Common myeloid progenitor, CD34-positive (primary cell): ENCODE results near the gene MIPOL1.

Experiments
- CTCF ChIA-PET: fragments of 350-600 bp; sonication (Branson Sonifier 250); formaldehyde crosslinking; loops from one replicate; lab custom pipeline; 2021; ENCODE audit warnings: antibody characterized with exemption; lab: Charles Lee
- POLR2A ChIA-PET: fragments of 350-600 bp; sonication (Branson Sonifier 250); formaldehyde crosslinking; loops from one replicate; lab custom pipeline; 2021; ENCODE audit warnings: antibody characterized with exemption; lab: Charles Lee
- DNase-seq, 3 donors: peaks; one replicate each; pipeline versions ENCODE4 v3.0.0 to v3.0.0-alpha.2; 2013
- H3K27ac ChIP-seq, 2 experiments: 1 replicate in 1 of 2; 2 replicates in 1 of 2; pipeline ENCODE4 v1.7.0; 2013; ENCODE audit warnings: inconsistent platforms in 2 of 2, low read length in 2 of 2, mild to moderate bottlenecking in 2 of 2, low read depth in 1 of 2, moderate library complexity in 1 of 2; ENCODE audit not compliant: severe bottlenecking in 2 of 2, insufficient read depth in 1 of 2, poor library complexity in 1 of 2
- H3K27me3 ChIP-seq, 5 experiments: replicated peaks in 2 of 5; 1 replicate in 3 of 5; 2 replicates in 2 of 5; pipeline versions ENCODE4 v1.6.1 to v1.7.0; 2013; ENCODE audit warnings: low read length in 4 of 5, mild to moderate bottlenecking in 2 of 5, moderate library complexity in 2 of 5, inconsistent platforms in 1 of 5; ENCODE audit not compliant: insufficient read depth in 5 of 5, control insufficient read depth in 4 of 5
- H3K36me3 ChIP-seq, 4 experiments: 1 replicate in 2 of 4; 2 replicates in 2 of 4; pipeline versions ENCODE4 v1.6.1 to v1.7.0; 2013; ENCODE audit warnings: low read length in 3 of 4, control low read depth in 1 of 4, mild to moderate bottlenecking in 1 of 4; ENCODE audit not compliant: control insufficient read depth in 4 of 4, insufficient read depth in 4 of 4
- H3K4me1 ChIP-seq, 4 experiments: 1 replicate in 3 of 4; 2 replicates in 1 of 4; pipeline versions ENCODE4 v1.6.1 to v1.7.1; 2013; ENCODE audit warnings: low read length in 3 of 4, mild to moderate bottlenecking in 3 of 4, control low read depth in 1 of 4, inconsistent platforms in 1 of 4, moderate library complexity in 1 of 4; ENCODE audit not compliant: control insufficient read depth in 4 of 4, insufficient read depth in 4 of 4; ENCODE audit errors: control extremely low read depth in 1 of 4
- H3K4me3 ChIP-seq, 7 experiments: 1 replicate in 4 of 7; 2 replicates in 3 of 7; pipeline versions ENCODE4 v1.5.1 to v1.7.0; 2013; ENCODE audit warnings: mild to moderate bottlenecking in 7 of 7, low read length in 6 of 7, moderate library complexity in 6 of 7, inconsistent platforms in 2 of 7, low read depth in 2 of 7, control low read depth in 1 of 7; ENCODE audit not compliant: insufficient read depth in 4 of 7, control insufficient read depth in 1 of 7; ENCODE audit errors: extremely low read depth in 1 of 7
- H3K9me3 ChIP-seq, 5 experiments: 1 replicate in 4 of 5; 2 replicates in 1 of 5; pipeline versions ENCODE4 v1.6.1 to v1.7.1; 2013; ENCODE audit warnings: low read length in 4 of 5, mild to moderate bottlenecking in 2 of 5, inconsistent platforms in 1 of 5, low read depth in 1 of 5, moderate library complexity in 1 of 5; ENCODE audit not compliant: control insufficient read depth in 4 of 5, insufficient read depth in 2 of 5; ENCODE audit errors: control extremely low read depth in 1 of 5
- WGBS: methylation state at CpG from one replicate; pipeline ENCODE4 v1.1.5; 2013; ENCODE audit not compliant: insufficient coverage; 5-methylcytosine and 5-hydroxymethylcytosine counted together

The MIPOL1 gene

DNA sequence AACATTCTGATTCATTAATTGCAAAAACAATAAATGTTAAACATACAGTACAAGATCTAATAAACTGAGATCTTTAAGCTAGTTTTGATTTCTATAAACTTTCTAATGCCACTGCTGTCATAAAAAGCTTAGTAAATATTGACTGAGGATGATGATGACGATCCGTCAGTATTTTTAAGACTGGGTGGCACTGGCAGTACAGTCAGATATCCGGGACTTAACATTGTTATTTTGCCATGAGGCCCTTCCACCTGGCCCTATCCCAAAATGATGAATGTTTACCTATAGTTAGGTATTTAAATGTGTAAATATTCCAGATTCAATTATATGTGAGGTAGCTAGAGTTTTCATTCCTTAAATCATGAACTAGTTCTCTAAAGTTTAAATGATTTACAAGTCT lies 238.8 kb downstream of the MIPOL1 start:
- Histone ChIP-seq H3K9me3 (peaks cover 0 to 3% (median 0%) of the 10 kb centered on the region in 5 experiments), H3K27me3 (no peaks in the 10 kb centered on the region), H3K27ac (no peak overlapping the region), H3K4me1 (no peaks in the 10 kb centered on the region), H3K4me3 (no peak overlapping the region), H3K36me3 (no peaks in the 10 kb centered on the region)
- DNase-seq, result no peak
- WGBS, result 97% methylated on average over 3 of the region's 3 CpGs
- ChIA-PET POLR2A (no interaction called here), CTCF (no interaction called here)

DNA sequence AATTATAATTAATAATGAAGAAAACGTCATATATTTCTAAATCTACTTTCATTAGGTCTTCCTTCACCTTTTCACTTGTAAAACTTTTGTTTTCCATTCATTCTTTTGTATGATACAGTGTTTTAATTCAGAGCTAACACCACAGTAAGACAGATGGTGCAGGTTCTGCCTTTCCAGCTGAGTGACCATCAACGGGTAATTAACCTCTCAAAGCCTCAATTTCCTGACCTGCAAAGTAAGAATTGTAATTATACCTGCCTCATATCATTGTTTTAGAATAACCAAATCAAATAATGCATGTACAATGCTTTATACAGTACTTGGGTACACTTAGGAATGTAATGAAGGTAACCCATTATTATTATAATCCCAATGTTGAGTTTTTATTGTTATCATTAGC lies 239.8 kb downstream of the MIPOL1 start:
- CTCF ChIA-PET, result no interaction called here
- Histone ChIP-seq H3K27me3 (no peaks in the 10 kb centered on the region), H3K4me1 (no peaks in the 10 kb centered on the region), H3K36me3 (no peaks in the 10 kb centered on the region), H3K9me3 (peaks cover 0 to 3% (median 0%) of the 10 kb centered on the region in 5 experiments), H3K4me3 (no peak overlapping the region), H3K27ac (no peak overlapping the region)
- DNase-seq, result no peak
- WGBS, result no CpG with 5 or more reads among the region's 2 CpGs
- POLR2A ChIA-PET, result no interaction called here

DNA sequence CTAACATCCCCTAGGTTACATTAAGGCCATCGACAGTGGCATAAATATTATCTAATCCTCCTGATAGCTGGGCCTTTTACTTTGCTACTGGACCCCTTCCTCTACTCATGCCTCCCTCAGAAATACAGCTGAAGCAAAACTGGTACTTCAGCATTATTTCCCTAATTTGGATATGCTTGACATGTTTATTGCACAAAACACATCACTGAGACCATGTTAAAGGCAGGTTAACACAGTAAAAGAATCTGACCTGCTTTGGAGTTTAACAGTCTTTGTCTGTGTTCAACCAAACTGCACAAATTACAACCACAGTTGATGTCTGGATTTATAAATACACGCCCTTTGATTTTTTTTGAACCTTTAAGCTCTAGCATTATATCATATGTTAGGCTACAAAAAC lies 240.7 kb downstream of the MIPOL1 start:
- H3K36me3 ChIP-seq, result no peaks in the 10 kb centered on the region
- ChIA-PET CTCF (no interaction called here), POLR2A (no interaction called here)
- H3K27me3 ChIP-seq, result no peaks in the 10 kb centered on the region
- 89% methylated on average over 1 of the region's 2 CpGs for WGBS
- H3K4me1 ChIP-seq, result no peaks in the 10 kb centered on the region
- no peak overlapping the region for H3K27ac ChIP-seq
- H3K9me3 ChIP-seq, result peaks cover 0 to 3% (median 0%) of the 10 kb centered on the region in 5 experiments
- no peak overlapping the region for H3K4me3 ChIP-seq
- DNase-seq, result no peak

DNA sequence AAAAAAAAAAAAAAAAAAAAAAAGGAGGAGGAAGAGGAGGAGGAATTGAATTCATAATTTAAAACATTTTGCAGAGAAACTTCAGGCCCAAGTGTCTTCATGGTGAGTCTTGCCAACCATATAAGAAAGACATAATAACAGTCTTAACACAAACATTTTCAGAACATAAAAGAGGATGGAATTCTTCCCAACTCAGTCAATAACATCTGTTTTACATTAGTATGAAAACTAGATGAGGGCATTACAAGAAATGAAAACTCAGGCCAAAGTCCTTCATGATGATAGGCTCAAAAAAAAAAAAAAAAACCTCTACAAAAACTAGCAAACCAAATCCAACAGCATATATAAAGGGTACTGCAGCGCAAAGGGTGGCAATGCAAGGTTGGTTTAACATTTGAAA lies 245.7 kb downstream of the MIPOL1 start:
- Histone ChIP-seq H3K36me3 (no peaks in the 10 kb centered on the region), H3K4me1 (no peaks in the 10 kb centered on the region), H3K9me3 (no peaks in the 10 kb centered on the region), H3K27me3 (no peaks in the 10 kb centered on the region), H3K4me3 (no peak overlapping the region), H3K27ac (no peak overlapping the region)
- WGBS, result no CpG with 5 or more reads among the region's 1 CpG
- ChIA-PET POLR2A (no interaction called here), CTCF (no interaction called here)
- DNase-seq, result no peak

DNA sequence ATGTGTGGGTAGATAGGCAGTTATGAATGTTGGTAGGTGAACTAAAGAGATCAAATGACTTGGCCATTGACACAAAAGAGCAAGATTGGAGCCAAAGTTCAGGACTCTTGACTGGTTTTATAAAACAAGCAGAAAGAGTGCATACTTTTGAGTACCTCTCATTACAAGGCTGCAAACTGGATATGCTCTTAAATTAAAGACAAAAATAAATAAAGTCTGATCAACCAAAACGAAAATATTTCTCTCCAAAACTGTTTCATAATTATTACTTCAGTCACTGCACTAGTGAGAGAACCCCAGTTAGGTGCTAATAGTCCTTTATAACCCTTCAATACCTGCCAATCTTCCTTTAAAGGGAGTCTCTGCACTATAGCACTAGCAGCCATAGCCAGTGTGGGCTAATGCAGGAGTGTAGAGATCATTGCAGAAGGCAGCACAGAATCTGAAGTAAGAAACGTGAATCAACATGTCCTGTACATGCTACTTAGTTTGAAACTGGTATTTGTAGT lies 250.2 kb downstream of the MIPOL1 start:
- POLR2A ChIA-PET, result interaction anchor here (0.6 kb wide), 1 partner anchor 174 kb away, joined by 3 read pairs; no protein-coding TSS in a partner anchor
- no peak for DNase-seq
- Histone ChIP-seq H3K9me3 (no peaks in the 10 kb centered on the region), H3K4me1 (no peaks in the 10 kb centered on the region), H3K27ac (no peak overlapping the region), H3K4me3 (no peak overlapping the region), H3K36me3 (no peaks in the 10 kb centered on the region), H3K27me3 (no peaks in the 10 kb centered on the region)
- no CpG with 5 or more reads among the region's 2 CpGs for WGBS
- CTCF ChIA-PET, result no interaction called here

DNA sequence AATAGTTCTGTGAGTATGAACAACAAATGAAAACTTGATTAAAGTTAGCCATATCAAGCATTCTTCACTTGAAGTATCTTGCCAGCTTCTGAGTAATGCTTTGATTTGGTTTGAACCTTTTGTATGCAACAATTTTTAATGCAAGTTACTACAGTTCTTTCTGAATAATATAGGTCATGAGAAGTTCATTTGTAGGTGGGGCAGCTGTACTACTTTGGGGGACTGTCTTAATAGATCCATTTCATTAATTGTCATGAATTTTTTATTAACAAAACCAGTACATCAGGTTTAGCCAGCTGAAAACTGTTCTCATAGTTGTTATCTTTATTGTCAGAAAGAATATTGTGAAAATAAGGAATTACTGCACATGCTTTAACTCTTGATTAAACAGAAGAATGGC lies 254.6 kb downstream of the MIPOL1 start:
- POLR2A ChIA-PET, result no interaction called here
- H3K27me3 ChIP-seq, result no peaks in the 10 kb centered on the region
- no peaks in the 10 kb centered on the region for H3K9me3 ChIP-seq
- no peak overlapping the region for H3K4me3 ChIP-seq
- H3K36me3 ChIP-seq, result no peaks in the 10 kb centered on the region
- no peak overlapping the region for H3K27ac ChIP-seq
- DNase-seq, result no peak
- no peaks in the 10 kb centered on the region for H3K4me1 ChIP-seq
- CTCF ChIA-PET, result no interaction called here

DNA sequence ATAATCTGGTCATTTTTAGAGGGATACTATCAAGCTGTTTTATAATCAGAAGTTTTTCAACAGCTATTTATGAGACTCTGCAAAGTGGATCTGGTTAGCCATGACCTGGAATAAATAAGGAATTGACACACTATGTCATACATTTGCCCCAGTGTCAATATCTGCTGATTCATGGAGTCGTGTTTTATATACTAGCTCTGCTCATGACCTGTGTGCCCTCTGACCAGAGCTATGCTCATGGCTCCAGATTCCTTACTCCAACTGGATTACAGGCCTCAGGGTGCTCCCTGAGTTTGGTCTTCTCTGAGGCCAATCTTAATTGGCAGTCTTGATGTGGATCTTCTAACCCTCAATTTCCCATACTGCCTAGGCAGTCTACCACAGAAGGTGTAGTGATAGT lies 256.2 kb downstream of the MIPOL1 start:
- Histone ChIP-seq H3K4me3 (no peak overlapping the region), H3K36me3 (no peaks in the 10 kb centered on the region), H3K27ac (no peak overlapping the region), H3K27me3 (no peaks in the 10 kb centered on the region), H3K4me1 (no peaks in the 10 kb centered on the region), H3K9me3 (peaks cover 0 to 3% (median 0%) of the 10 kb centered on the region in 5 experiments)
- 91% methylated on average over 1 of the region's 1 CpG for WGBS
- ChIA-PET CTCF (no interaction called here), POLR2A (no interaction called here)
- no peak for DNase-seq
